B cell (primary cell): Measurements from ENCODE around the gene CARD9.

Experiments used
- CTCF ChIP-seq: fragments of 200-600 bp; IDR thresholded peaks from one replicate; pipeline ENCODE4 v1.8.0; 2022; ENCODE audit warnings: antibody characterized with exemption, mild to moderate bottlenecking
- EZH2 ChIP-seq: IDR thresholded peaks from 2 replicates; pipeline ENCODE4 v1.6.1; 2012; ENCODE audit warnings: borderline replicate concordance, low read depth, mild to moderate bottlenecking, moderate library complexity, low read length; ENCODE audit not compliant: insufficient read depth, poor library complexity, severe bottlenecking

DNA sequence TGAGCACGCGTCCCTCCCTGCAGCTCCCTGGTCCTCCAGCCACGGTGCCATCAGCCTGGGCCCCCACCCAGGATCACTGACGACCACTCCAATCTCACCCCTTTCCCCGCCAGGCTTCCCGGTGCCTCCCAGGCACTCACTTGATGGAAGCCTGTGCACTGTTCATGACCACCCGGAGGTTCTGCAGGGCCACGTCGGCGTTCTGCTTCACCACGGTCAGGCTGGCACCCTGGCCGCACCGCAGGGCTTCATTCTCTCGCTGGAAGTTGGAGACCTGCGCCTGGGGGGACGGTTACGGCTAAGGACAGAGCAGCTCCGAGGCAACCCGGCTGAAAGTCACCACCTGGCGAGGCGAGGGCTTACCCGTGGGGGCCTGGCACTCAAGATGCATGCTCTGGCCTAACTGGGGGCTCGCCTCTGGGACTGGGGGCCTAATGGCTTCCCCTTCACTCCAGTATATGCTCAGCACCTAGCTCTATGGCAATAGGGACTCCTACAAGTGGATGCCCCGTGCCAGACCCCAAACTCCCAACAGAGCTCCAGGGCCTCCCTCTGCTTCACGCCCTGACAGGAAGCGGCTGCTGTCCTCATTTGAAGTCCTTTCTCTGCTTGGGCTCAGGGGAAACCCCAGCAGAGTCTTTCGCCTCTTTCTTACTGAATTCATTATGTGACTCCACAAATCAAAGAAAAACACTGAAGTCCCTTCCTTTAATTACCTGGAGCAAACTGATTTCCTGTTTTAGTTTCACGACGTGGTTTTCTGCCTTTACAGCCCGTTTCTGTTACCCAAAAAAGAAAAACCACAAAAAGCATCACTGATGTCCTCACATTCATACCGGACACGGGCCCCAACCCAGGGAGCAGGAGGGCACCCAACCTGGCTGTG, 30.7 kb upstream of the CARD9 start:
- TF ChIP-seq CTCF = no peak
- no peak for TF ChIP-seq EZH2
